Bronchial epithelial cell (primary cell): ENCODE data around the gene BAG5. TPM values are rescaled to one million over a fixed set of nuclear protein-coding genes. Genes with fewer than 3 reads are reported as not detected.
"Not testable (repeated sequence)": the region's sequence is repeated elsewhere in the genome, so short reads cannot be mapped to it uniquely, and the experiment has no call there.

Source experiments
- DNase-seq: peaks from one replicate; pipeline ENCODE4 v3.0.0-alpha.2; 2010; ENCODE audit warnings: low read depth
- FAIRE-seq: peaks from 2 replicates; lab custom pipeline; 2011; peaks lifted over from hg19 to GRCh38; lab: Jason Lieb, UNC
- H3K27me3 ChIP-seq: 2 replicates; pipeline ENCODE4 v1.5.1; 2011; ENCODE audit warnings: low read length; ENCODE audit not compliant: control insufficient read depth, insufficient read depth
- H3K36me3 ChIP-seq: 2 replicates; pipeline ENCODE4 v1.5.1; 2011; ENCODE audit warnings: low read length; ENCODE audit not compliant: control insufficient read depth, insufficient read depth
- H3K4me3 ChIP-seq: 2 replicates; pipeline ENCODE4 v1.5.1; 2011; ENCODE audit warnings: mild to moderate bottlenecking, low read depth, low read length, control low read depth
- total RNA-seq: library from RNA; depleted of rRNA; stranded (reverse); fragments of >200 nt; gene quantifications from 2 replicates; pipeline ENCODE4 v1.2.1, GENCODE V29; 2014
- TF ChIP-seq, protein P1 (sequence below): IDR thresholded peaks from 2 replicates; pipeline ENCODE4 v1.5.1; 2011; ENCODE audit warnings: mild to moderate bottlenecking, moderate library complexity, low read length, control low read depth, inconsistent platforms; ENCODE audit not compliant: insufficient read depth, severe bottlenecking

BAG5 gene
- total RNA-seq, 1 donor from 2014 or later, result 42.9 TPM

DNA sequence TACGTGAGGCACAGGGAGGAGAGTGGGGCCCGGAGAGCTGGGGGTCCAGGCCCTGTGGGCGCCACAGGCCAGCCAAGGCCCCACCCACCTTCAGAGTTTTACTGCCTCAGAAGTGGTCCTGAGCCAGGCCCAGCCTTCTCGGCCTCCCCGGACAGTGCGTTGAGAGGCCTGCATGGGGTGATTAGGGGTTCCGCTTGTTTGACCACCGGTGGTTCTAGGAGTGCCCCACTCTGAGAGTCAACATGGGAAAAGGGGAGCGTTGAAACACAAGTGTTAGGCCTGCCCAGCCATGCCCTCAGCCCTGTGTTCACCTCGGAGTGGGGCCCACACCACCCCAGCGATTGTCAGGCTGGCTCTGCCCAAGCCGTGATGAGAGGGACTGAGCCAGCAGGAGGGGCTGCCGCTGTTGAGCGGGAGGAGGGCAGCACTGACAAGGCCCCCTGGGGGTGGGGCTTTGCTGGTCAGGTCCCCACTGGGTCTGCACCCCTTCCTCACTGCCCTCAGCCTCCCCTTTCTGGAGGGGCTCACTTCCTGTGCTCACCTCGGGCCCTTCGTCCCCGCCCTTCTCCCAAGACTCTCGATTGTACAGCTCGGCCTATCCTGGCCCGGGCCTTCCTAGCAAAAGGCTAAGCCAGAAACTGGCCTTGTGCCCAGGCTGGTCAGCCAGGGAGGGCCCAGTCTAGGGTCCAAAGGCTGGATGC lies 44.6 kb downstream of the BAG5 start:
- H3K27me3 ChIP-seq, result peaks cover 3% of the 10 kb centered on the region

DNA sequence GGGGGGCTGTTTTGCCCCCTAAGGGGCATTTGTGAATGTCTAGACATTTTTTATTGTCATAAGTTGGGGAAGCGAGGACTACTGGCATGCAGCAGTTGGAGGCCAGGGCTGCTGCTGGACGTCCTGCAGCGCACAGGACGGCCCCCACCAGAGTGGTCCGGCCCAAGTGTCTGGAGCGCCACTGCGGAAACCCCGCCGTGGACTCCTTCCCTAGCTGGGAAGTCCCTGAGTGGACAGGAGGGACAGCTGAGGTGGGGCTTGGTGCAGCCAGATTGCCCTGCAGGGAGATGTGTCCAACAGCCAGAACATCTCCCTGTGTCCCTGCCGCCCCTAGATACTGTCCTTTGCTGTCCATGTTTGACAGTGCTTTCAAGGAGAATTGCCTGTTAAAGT lies 45.3 kb downstream of the BAG5 start:
- FAIRE-seq (no peak), DNase-seq (no peak)
- H3K4me3 ChIP-seq, result no peak overlapping the region
- H3K27me3 ChIP-seq, result peaks cover 1% of the 10 kb centered on the region
- TF ChIP-seq, protein P1, sequence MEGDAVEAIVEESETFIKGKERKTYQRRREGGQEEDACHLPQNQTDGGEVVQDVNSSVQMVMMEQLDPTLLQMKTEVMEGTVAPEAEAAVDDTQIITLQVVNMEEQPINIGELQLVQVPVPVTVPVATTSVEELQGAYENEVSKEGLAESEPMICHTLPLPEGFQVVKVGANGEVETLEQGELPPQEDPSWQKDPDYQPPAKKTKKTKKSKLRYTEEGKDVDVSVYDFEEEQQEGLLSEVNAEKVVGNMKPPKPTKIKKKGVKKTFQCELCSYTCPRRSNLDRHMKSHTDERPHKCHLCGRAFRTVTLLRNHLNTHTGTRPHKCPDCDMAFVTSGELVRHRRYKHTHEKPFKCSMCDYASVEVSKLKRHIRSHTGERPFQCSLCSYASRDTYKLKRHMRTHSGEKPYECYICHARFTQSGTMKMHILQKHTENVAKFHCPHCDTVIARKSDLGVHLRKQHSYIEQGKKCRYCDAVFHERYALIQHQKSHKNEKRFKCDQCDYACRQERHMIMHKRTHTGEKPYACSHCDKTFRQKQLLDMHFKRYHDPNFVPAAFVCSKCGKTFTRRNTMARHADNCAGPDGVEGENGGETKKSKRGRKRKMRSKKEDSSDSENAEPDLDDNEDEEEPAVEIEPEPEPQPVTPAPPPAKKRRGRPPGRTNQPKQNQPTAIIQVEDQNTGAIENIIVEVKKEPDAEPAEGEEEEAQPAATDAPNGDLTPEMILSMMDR, result no peak
- H3K36me3 ChIP-seq, result no peaks in the 10 kb centered on the region

More for the DNA sequence above, 44.6 kb downstream of the BAG5 start:
- TF ChIP-seq, protein P1, result no peak
- H3K36me3 ChIP-seq, result no peaks in the 10 kb centered on the region
- H3K4me3 ChIP-seq, result no peak overlapping the region
- DNase-seq (no peak), FAIRE-seq (no peak)

DNA sequence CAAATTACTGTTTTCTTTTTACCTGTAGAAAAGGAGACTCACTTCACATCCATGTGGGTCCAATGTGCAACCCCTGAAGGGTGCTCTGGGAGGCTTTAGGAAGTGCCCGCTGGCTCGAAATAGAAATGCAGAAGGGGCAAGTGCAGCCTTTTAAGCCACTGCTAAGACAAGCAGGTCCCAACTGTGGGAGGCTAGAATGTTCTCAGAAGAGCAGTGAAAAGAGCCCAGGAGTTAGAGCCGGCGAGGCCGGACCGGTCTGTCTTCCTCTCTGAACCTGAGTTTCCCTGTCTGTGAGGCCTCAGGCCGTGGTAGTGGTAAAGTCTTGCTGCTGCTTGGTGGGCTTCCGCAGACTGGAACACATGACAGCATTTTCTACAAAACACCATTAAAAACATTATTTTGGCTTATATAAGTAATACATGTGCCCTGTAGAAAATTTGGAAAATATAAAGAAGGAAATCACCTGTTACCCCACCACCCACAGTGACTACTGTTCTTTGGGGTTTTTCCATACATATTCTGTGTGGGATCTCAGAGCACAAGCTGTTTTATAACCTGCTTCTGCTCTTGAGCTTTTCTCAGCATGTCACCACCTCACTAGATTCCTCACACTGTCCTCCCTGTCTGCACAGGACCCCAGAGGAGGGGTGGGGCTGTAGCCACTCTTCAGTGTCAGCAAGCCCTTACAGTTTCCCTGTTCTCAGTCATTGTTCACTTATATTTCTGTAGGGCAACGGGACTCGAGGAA lies 45.9 kb downstream of the BAG5 start:
- FAIRE-seq (no peak), DNase-seq (no peak)
- no peak overlapping the region for H3K4me3 ChIP-seq
- TF ChIP-seq, protein P1, result no peak
- no peaks in the 10 kb centered on the region for H3K36me3 ChIP-seq
- H3K27me3 ChIP-seq, result no peaks in the 10 kb centered on the region

DNA sequence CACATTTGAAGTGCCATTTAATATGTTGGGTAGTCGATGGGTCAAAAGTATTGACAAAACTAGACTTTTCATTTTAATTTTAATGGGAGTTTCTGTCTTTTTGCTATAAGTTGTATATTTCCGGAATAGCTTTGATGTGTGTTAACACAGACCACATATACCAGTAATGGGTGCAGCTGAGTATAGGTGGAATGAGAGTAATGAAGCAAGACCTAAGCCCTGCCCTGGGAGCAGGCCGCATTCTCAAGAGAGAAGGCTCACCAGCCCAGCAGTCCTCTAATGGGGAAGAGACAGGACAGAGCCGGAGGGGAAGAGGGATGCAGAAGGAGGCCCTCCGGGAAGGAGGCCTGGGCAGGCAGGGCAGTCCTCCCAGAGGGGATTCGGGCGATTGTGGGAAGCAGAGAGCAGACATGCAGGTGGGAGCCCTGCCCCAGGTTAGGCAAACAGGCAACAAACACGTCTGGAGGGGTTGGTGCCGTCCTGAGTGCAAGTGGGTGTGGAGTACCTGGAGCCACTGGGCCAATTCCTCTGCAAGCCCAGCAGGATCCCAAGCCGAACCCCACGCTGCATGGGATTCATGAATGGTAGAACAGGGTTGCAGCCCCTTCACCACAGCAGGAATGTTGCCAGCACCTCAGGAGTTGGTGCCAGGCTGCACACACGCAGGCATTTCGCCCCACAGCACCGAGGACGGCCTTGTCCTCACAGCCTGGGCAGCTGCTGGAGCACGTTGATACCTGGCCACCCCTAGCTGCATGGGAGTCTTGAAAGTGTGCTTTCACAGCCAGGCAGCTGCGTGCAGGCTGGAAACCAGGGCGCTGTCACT lies 47.6 kb downstream of the BAG5 start:
- Histone ChIP-seq H3K4me3 (no peak overlapping the region), H3K36me3 (peaks cover 2% of the 10 kb centered on the region), H3K27me3 (no peaks in the 10 kb centered on the region)
- no peak for FAIRE-seq
- TF ChIP-seq, protein P1, result no peak
- DNase-seq, result no peak

DNA sequence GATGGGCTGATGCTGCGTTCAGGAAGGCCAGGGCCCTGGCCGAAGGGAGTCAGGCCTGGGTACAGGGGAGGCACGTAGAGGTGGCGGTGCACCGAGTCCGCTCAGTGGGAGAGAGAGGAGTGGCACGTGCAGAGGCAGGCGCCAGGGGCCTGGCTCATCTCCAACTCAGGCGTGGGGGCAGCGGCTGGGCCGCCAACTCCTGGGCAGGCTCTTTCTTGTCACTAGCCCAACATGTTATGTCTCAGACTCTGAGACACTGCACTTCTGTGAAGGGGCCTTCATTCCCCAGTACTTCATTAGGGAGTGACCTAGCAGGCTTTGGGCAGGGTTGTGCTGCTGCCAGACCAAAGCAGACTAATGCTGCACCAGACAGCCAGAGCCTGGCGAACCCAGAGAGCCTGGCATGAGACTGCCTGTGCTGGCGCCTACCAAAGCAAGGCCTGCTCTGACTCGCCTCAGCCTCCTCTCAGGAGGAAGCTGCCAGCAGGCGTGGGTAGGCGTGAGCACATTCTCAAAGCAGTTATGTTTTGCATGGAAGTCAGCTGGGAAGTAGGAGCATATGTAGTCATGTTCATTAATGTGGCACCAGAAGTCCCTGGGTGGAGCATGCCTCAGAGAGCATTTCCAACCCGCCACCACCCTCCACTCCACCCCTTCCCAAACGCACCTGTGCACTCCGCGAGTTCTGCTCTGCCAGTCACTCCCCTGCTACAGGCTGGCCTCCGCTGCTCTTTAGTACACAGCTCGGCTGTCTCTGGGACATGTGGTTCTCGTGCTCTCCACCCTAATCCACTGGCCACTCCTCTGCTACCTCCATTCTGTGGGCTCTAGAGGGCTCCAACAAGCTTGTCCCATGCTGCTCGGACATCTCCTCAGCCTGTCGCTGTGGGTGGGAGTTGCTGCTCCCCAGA lies 49.5 kb downstream of the BAG5 start:
- H3K4me3 ChIP-seq, result no peak overlapping the region

DNA sequence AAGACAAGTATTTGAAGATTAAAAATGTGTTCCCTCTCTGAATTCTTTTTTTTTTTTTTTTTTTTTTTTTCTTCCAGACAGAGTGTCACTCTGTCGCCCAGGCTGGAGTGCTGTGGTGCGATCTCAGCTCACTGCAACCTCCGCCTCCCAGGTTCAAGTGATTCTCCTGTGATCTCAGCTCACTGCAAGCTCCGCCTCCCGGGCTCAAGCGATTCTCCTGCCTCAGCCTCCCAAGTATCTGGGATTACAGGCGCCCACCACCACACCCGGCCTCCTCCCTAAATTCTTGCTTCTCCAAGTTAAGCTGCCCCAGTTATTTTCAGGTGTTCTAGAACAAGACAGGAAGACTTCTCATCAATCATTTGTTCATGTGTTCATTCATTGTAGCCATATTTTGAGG lies 50.3 kb downstream of the BAG5 start:
- H3K27me3 ChIP-seq, H3K4me3 ChIP-seq, FAIRE-seq, H3K36me3 ChIP-seq, DNase-seq: not testable (repeated sequence)

More for the DNA sequence above, 49.5 kb downstream of the BAG5 start:
- TF ChIP-seq, protein P1, result no peak
- no peaks in the 10 kb centered on the region for H3K27me3 ChIP-seq
- DNase-seq, result peak; percentile 98
- peaks cover 2% of the 10 kb centered on the region for H3K36me3 ChIP-seq
- peak; percentile 100 for FAIRE-seq
